Mammary epithelial cell (primary cell): Measurements from ENCODE around the gene SMAD6.

Experiments used
- EZH2 ChIP-seq: IDR thresholded peaks from 2 replicates; pipeline ENCODE4 v1.6.1; 2012; ENCODE audit warnings: low read length, inconsistent platforms, borderline replicate concordance
- TF ChIP-seq, protein P1 (sequence below), 2 donors: IDR thresholded peaks in 1 of 2; conservative IDR thresholded peaks in 1 of 2; 2 replicates each; pipeline ENCODE4 v1.5.1; 2011 to 2012; ENCODE audit warnings: inconsistent platforms in 2 of 2, low read length in 2 of 2, mild to moderate bottlenecking in 2 of 2, control low read depth in 1 of 2, low read depth in 1 of 2; ENCODE audit not compliant: insufficient read depth in 1 of 2; ENCODE audit errors: extremely low read depth in 1 of 2

DNA sequence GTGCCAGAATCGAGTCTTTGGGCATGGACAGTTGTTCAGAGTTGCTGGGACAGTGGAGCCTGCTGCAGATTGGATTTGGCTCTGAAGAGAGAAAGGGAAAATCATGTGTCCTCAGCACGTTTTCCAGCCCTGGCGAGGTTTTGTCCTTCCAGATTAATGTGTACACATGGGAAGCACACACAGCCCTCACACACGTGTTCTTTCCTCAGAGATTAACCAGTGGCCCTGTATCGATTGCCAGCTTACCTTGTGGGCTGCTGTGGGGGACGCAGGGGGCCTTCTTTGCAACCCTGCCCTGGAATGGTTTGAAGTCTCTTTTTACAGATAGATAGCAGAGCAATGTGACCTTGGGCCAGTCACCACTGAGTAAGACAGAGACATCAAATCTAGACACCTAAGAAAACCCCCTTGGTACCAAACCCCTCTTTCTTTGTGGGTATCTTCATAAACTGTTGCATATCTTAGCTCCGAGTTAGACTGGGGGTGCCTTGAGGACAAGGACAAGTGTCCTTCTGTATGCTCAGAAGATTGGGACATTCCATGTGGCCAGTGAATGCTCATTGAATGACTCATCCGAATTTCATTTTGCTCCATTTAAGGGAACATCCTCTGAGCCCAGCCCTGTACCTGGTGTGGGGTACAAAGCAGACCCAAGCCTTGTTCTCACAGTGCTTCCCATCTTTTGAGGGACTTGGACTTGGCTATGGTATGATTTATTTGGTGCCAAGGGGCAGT is 48.0 kb downstream of the SMAD6 start:
- TF ChIP-seq EZH2: no peak
- TF ChIP-seq, protein P1, sequence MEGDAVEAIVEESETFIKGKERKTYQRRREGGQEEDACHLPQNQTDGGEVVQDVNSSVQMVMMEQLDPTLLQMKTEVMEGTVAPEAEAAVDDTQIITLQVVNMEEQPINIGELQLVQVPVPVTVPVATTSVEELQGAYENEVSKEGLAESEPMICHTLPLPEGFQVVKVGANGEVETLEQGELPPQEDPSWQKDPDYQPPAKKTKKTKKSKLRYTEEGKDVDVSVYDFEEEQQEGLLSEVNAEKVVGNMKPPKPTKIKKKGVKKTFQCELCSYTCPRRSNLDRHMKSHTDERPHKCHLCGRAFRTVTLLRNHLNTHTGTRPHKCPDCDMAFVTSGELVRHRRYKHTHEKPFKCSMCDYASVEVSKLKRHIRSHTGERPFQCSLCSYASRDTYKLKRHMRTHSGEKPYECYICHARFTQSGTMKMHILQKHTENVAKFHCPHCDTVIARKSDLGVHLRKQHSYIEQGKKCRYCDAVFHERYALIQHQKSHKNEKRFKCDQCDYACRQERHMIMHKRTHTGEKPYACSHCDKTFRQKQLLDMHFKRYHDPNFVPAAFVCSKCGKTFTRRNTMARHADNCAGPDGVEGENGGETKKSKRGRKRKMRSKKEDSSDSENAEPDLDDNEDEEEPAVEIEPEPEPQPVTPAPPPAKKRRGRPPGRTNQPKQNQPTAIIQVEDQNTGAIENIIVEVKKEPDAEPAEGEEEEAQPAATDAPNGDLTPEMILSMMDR (conservative IDR thresholded peaks at IDR 0.05 in 1 of 2, IDR thresholded peaks at IDR 0.05 in 1 of 2; ENCODE audit: extremely low read depth in 1 of 2, insufficient read depth in 1 of 2, low read depth in 1 of 2, low read length in 2 of 2): no peak
